Measurements from ENCODE around the gene CHST9. TPM values are rescaled to one million over a fixed set of nuclear protein-coding genes. Genes with fewer than 3 reads are reported as not detected.

The CHST9 gene
- total and polyA plus RNA-seq, 2 of the 13 experiments (the other 11 are each of a cell fraction or from before 2014, with no cell fraction given) = 3.2 to 9.6 TPM

GRCh38 chr18:26902291-26902690 lies 282.8 kb downstream of the CHST9 start:
- intact Hi-C loops (cut with micrococcal nuclease; ENCODE audit: unreplicated experiment) (no loop called here), in situ Hi-C loops (cut with HindIII; ENCODE audit: extremely low pct_ligation_motif_present, low pct_unique_long_range_greater_than_20kb) (no loop called here)
- Histone ChIP-seq H3K79me2 (ENCODE audit: insufficient read depth, low read length) (no peaks in the 10 kb centered on the region), H3K9ac (ENCODE audit: insufficient read depth, low read depth, low read length) (no peak overlapping the region), H4K20me1 (ENCODE audit: insufficient read depth, low read length) (no peaks in the 10 kb centered on the region), H3K36me3 (replicated peaks in 1 of 2; ENCODE audit: control insufficient read depth in 1 of 2, insufficient read depth in 2 of 2, low read length in 2 of 2) (no peaks in the 10 kb centered on the region), H3K27ac (ENCODE audit: extremely low read length, insufficient read depth, low read length) (no peak overlapping the region), H3K9me3 (ENCODE audit: low read length) (peaks cover 16% of the 10 kb centered on the region), H3K4me3 (replicated peaks in 1 of 3; ENCODE audit: insufficient read depth in 1 of 3, low read depth in 2 of 3, low read length in 3 of 3) (no peak overlapping the region), H3K4me2 (ENCODE audit: low read depth, low read length) (no peak overlapping the region), H3K27me3 (ENCODE audit: control insufficient read depth in 1 of 2, insufficient read depth in 2 of 2, low read length in 2 of 2) (no peaks in the 10 kb centered on the region), H2AFZ (ENCODE audit: low read length) (no peak overlapping the region), H3K4me1 (ENCODE audit: insufficient read depth, low read length) (no peaks in the 10 kb centered on the region)
- no TSS peak for BruUV-seq (replicated peaks)
- DNase-seq (ENCODE audit: low spot score) (no peak), ATAC-seq (no peak), FAIRE-seq (no peak)
- ChIA-PET POLR2A (no interaction called here), CTCF (ENCODE audit: low intra/inter-chr PET ratio, low total read pairs) (no interaction called here)
- no peak for TF ChIP-seq ISL2 (CRISPR knock-in tag; IDR thresholded peaks at IDR 0.05)
- no peak for TF ChIP-seq ZNF572 (CRISPR knock-in tag; IDR thresholded peaks at IDR 0.05)
- no peak for TF ChIP-seq ADNP (CRISPR knock-in tag; IDR thresholded peaks at IDR 0.05)
- no peak for TF ChIP-seq HDAC2 (CRISPR knock-in tag; IDR thresholded peaks at IDR 0.05)
- no peak for TF ChIP-seq ZNF644 (CRISPR knock-in tag; IDR thresholded peaks at IDR 0.05; ENCODE audit: low read depth)
- no peak for TF ChIP-seq ZNF589 (CRISPR knock-in tag; conservative IDR thresholded peaks at IDR 0.05)
- TF ChIP-seq ZNF761 (CRISPR knock-in tag; conservative IDR thresholded peaks at IDR 0.05) = no peak
- TF ChIP-seq, protein P1, sequence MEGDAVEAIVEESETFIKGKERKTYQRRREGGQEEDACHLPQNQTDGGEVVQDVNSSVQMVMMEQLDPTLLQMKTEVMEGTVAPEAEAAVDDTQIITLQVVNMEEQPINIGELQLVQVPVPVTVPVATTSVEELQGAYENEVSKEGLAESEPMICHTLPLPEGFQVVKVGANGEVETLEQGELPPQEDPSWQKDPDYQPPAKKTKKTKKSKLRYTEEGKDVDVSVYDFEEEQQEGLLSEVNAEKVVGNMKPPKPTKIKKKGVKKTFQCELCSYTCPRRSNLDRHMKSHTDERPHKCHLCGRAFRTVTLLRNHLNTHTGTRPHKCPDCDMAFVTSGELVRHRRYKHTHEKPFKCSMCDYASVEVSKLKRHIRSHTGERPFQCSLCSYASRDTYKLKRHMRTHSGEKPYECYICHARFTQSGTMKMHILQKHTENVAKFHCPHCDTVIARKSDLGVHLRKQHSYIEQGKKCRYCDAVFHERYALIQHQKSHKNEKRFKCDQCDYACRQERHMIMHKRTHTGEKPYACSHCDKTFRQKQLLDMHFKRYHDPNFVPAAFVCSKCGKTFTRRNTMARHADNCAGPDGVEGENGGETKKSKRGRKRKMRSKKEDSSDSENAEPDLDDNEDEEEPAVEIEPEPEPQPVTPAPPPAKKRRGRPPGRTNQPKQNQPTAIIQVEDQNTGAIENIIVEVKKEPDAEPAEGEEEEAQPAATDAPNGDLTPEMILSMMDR (CRISPR knock-in tag; IDR thresholded peaks at IDR 0.05) = no peak
- no peak for TF ChIP-seq HOXA9 (CRISPR knock-in tag; IDR thresholded peaks at IDR 0.05; ENCODE audit: borderline replicate concordance)
- TF ChIP-seq NFAT5 (CRISPR knock-in tag; IDR thresholded peaks at IDR 0.05) = no peak
- TF ChIP-seq NR2F2 (IDR thresholded peaks at IDR 0.05; ENCODE audit: borderline replicate concordance, low read depth) = no peak
- TF ChIP-seq ZSCAN31 (CRISPR knock-in tag; IDR thresholded peaks at IDR 0.05; ENCODE audit: low read depth) = no peak
- no peak for TF ChIP-seq THAP8 (CRISPR knock-in tag; IDR thresholded peaks at IDR 0.05; ENCODE audit: borderline replicate concordance)
- TF ChIP-seq ZNF547 (CRISPR knock-in tag; IDR thresholded peaks at IDR 0.05) = no peak
- 13% methylated on average over 5 of the region's 5 CpGs for WGBS (ENCODE audit: low lambda C conversion rate)
